Caco-2 (cell line): ENCODE results near the gene IRF2. TPM values are rescaled to one million over a fixed set of nuclear protein-coding genes. Genes with fewer than 3 reads are reported as not detected.

Source experiments
- BruUV-seq: library from RNA; stranded (reverse); fragments of 400-500 nt; replicated peaks from 2 replicates; lab custom pipeline; 2021; lab: Mats Ljungman, UMichigan
- CTCF ChIA-PET: fragments of 300-600 bp; sonication (Branson Sonifier 250); formaldehyde crosslinking; loops from one replicate; lab custom pipeline; 2022; ENCODE audit warnings: antibody characterized with exemption; lab: Charles Lee
- POLR2A ChIA-PET: fragments of 300-600 bp; sonication (Branson Sonifier 250); formaldehyde crosslinking; loops from one replicate; lab custom pipeline; 2022; ENCODE audit warnings: antibody characterized with exemption; lab: Charles Lee
- DNase-seq, 2 experiments: peaks; one replicate each; pipeline versions ENCODE4 v3.0.0 to v3.0.0-alpha.2; 2020 to 2022
- H3K27me3 ChIP-seq: replicated peaks from 2 replicates; pipeline ENCODE4 v1.6.0; 2011; ENCODE audit warnings: low read length; ENCODE audit not compliant: control insufficient read depth, insufficient read depth
- H3K36me3 ChIP-seq: 2 replicates; pipeline ENCODE4 v1.5.1; 2011; ENCODE audit warnings: low read length; ENCODE audit not compliant: control insufficient read depth, insufficient read depth
- H3K4me1 ChIP-seq: fragments of 250-450 bp; sonication (Bioruptor Pico); 2 replicates; pipeline ENCODE4 v1.5.1; 2020; ENCODE audit warnings: mild to moderate bottlenecking
- H3K4me3 ChIP-seq: 2 replicates; pipeline ENCODE4 v1.5.1; 2011; ENCODE audit warnings: low read depth, mild to moderate bottlenecking, control low read depth, low read length
- H3K9me3 ChIP-seq: fragments of 250-450 bp; sonication (Bioruptor Pico); 2 replicates; pipeline ENCODE4 v1.5.1; 2020; ENCODE audit warnings: mild to moderate bottlenecking, moderate library complexity
- H3K27ac Mint-ChIP-seq: one replicate; pipeline ENCODE4 v1.8.0; 2022; ENCODE audit warnings: mixed read lengths; ENCODE audit not compliant: unreplicated experiment
- H3K27me3 Mint-ChIP-seq: one replicate; pipeline ENCODE4 v1.8.0; 2022; ENCODE audit warnings: mixed read lengths; ENCODE audit not compliant: insufficient read depth, unreplicated experiment
- H3K36me3 Mint-ChIP-seq: one replicate; pipeline ENCODE4 v1.8.0; 2022; ENCODE audit warnings: mild to moderate bottlenecking, mixed read lengths; ENCODE audit not compliant: insufficient read depth, unreplicated experiment
- H3K4me1 Mint-ChIP-seq: one replicate; pipeline ENCODE4 v1.8.0; 2022; ENCODE audit warnings: low read depth, mixed read lengths; ENCODE audit not compliant: unreplicated experiment
- H3K4me3 Mint-ChIP-seq: one replicate; pipeline ENCODE4 v1.8.0; 2022; ENCODE audit warnings: mild to moderate bottlenecking, moderate library complexity, mixed read lengths; ENCODE audit not compliant: unreplicated experiment
- H3K9me3 Mint-ChIP-seq: one replicate; pipeline ENCODE4 v1.8.0; 2022; ENCODE audit warnings: mixed read lengths; ENCODE audit not compliant: unreplicated experiment
- CTCF ChIP-seq, 2 experiments: fragments of 200-600 bp in 1 of 2; IDR thresholded peaks; 1 replicate in 1 of 2; 2 replicates in 1 of 2; pipeline versions ENCODE4 v1.5.1 to v1.8.0; 2011 to 2022; ENCODE audit warnings: antibody characterized with exemption in 1 of 2, control low read depth in 1 of 2, inconsistent platforms in 1 of 2, low read depth in 1 of 2, low read length in 1 of 2, mild to moderate bottlenecking in 1 of 2, moderate library complexity in 1 of 2; ENCODE audit not compliant: insufficient read depth in 1 of 2, severe bottlenecking in 1 of 2, unreplicated experiment in 1 of 2
- intact Hi-C: fragments of 100-400 bp; cut with micrococcal nuclease; formaldehyde crosslinking; loops from one replicate; pipeline ENCODE4 v1.10.0; 2022; ENCODE audit not compliant: unreplicated experiment
- total RNA-seq: library from RNA; stranded (reverse); gene quantifications from 2 replicates; pipeline ENCODE4 v1.2.3, GENCODE V29; 2022

Gene IRF2
- total RNA-seq, 1 experiment from 2014 or later, result 9.2 TPM

DNA sequence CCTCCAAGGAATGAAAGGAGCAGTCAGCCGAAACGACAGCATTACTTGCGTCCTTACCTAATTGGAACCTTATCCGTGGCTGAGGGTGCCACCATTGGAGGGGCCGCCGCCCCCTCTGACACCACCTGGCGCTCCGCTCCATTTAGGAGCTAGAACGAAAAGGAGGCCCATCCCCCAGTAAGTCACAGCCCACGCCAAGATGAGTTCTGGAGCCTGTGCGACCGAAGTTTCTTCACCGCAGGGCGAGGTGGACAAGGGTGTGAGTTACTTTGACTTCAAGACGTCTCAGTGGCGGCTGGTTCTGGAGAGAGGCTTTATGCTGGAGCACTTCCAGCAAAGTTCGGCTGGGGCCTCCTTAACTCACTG lies 729 bp upstream of the IRF2 start:
- H3K4me1 ChIP-seq, result peaks cover 8% of the 10 kb centered on the region
- Mint-ChIP-seq H3K27me3 (no peaks in the 10 kb centered on the region), H3K36me3 (peaks cover 11% of the 10 kb centered on the region), H3K27ac (peak overlapping the region; percentile 82), H3K4me1 (peaks cover 20% of the 10 kb centered on the region), H3K9me3 (no peaks in the 10 kb centered on the region), H3K4me3 (peak overlapping the region; percentile 98)
- peak overlapping the region; percentile 70 for H3K4me3 ChIP-seq
- H3K36me3 ChIP-seq, result no peaks in the 10 kb centered on the region
- ChIA-PET POLR2A (interaction anchor here (0.9 to 1.6 kb wide), 8 partner anchors 13 to 259 kb away, joined by 3 to 21 read pairs (median 8); partner anchors contain the start of gene CENPU), CTCF (interaction anchor here (1.5 kb wide), 3 partner anchors 12 to 224 kb away, joined by 3 to 11 read pairs (median 8); no protein-coding TSS in a partner anchor)
- peak; percentile 42 to 43 for DNase-seq
- no peaks in the 10 kb centered on the region for H3K9me3 ChIP-seq
- intact Hi-C loops, result loop anchor here (10.0 kb wide), 2 partner anchors 170 to 260 kb away; partner anchors contain the start of genes CASP3, CENPU and PRIMPOL
- BruUV-seq, result TSS peak; percentile 86
- TF ChIP-seq CTCF (IDR thresholded peaks at IDR 0.05; ENCODE audit: insufficient read depth in 1 of 2, low read depth in 1 of 2, low read length in 1 of 2, severe bottlenecking in 1 of 2, unreplicated experiment in 1 of 2), result no peak
- no peaks in the 10 kb centered on the region for H3K27me3 ChIP-seq

- no peaks in the 10 kb centered on the region for H3K27me3 Mint-ChIP-seq
- Histone ChIP-seq H3K9me3 (no peaks in the 10 kb centered on the region), H3K4me1 (no peaks in the 10 kb centered on the region; the same call in 1 of the 2 replicates), H3K27me3 (no peaks in the 10 kb centered on the region), H3K4me3 (peak overlapping the region; percentile 70), H3K36me3 (no peaks in the 10 kb centered on the region)
- ChIA-PET POLR2A (interaction anchor here (0.6 to 1.6 kb wide), 9 partner anchors 11 to 266 kb away, joined by 3 to 21 read pairs (median 7); partner anchors contain the start of gene CENPU), CTCF (interaction anchor here (0.8 to 1.5 kb wide), 5 partner anchors 11 to 261 kb away, joined by 3 to 11 read pairs (median 4); no protein-coding TSS in a partner anchor)
- intact Hi-C loops, result loop anchor here (1.0 to 10.0 kb wide), 6 partner anchors 64 to 261 kb away; partner anchors contain the start of genes CASP3, CENPU and PRIMPOL
- no peaks in the 10 kb centered on the region for H3K9me3 Mint-ChIP-seq
- H3K27ac Mint-ChIP-seq, result peak overlapping the region; percentile 89
- BruUV-seq, result no TSS peak
- peak overlapping the region; percentile 98 for H3K4me3 Mint-ChIP-seq
- peaks cover 20% of the 10 kb centered on the region for H3K4me1 Mint-ChIP-seq
- H3K36me3 Mint-ChIP-seq, result peaks cover 11% of the 10 kb centered on the region
- DNase-seq, result peak; percentile 38 to 51
- TF ChIP-seq CTCF (IDR thresholded peaks at IDR 0.05; ENCODE audit: insufficient read depth in 1 of 2, low read depth in 1 of 2, low read length in 1 of 2, severe bottlenecking in 1 of 2, unreplicated experiment in 1 of 2), result no peak
Measured at GRCh38 chr4:184473499-184474262, 669 bp downstream of the IRF2 start.
